Measurements from ENCODE around the gene CACNA1A. TPM values are rescaled to one million over a fixed set of nuclear protein-coding genes. Genes with fewer than 3 reads are reported as not detected.

CACNA1A gene
- polyA plus RNA-seq, 2 of the 4 experiments (the other 2 are of a cell fraction) = 0.27 to 0.71 TPM

DNA sequence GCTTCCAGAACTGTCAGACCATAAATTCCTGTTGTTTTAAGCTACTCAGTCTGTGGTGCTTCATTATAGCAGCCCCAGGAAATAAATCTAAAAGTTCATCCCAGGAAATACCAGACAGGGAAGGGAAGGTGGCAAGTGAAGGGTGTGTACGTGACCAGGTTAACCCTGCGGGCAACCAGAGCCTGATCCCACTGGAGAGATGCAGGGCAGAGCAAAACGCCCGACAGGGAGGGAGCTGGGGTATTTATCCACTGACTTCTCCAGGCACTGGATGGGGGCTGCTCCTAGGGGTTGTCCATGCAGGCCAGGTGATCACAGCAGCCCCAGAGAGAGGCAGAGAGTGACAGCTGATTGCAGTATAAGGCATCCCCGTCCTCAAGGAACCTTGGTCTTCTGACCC is 150.9 kb downstream of the CACNA1A start:
- POLR2A ChIA-PET = no interaction called here
- Histone ChIP-seq H3K4me1 (no peaks in the 10 kb centered on the region), H3K27ac (no peak overlapping the region), H3K9me3 (peaks cover 9% of the 10 kb centered on the region; the same call in 2 of the 3 replicates), H3K4me2 (no peak overlapping the region), H3K4me3 (no peak overlapping the region)
- DNase-seq (ENCODE audit: low read depth in 1 of 2, low spot score in 1 of 2) = no peak
- WGBS (ENCODE audit: missing lambda C conversion rate) = 6% methylated on average over 5 of the region's 5 CpGs
- no peak for ATAC-seq
- FAIRE-seq = no peak
- TF ChIP-seq, protein P1, sequence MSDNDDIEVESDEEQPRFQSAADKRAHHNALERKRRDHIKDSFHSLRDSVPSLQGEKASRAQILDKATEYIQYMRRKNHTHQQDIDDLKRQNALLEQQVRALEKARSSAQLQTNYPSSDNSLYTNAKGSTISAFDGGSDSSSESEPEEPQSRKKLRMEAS (IDR thresholded peaks at IDR 0.05) = no peak
- TF ChIP-seq ZC3H11A (IDR thresholded peaks at IDR 0.05) (no peak), BHLHE40 (IDR thresholded peaks at IDR 0.05; ENCODE audit: low read depth, low read length) (no peak), NFE2L2 (conservative IDR thresholded peaks at IDR 0.05; ENCODE audit: low read length) (no peak), RAD21 (conservative IDR thresholded peaks at IDR 0.05 in 1 of 2, IDR thresholded peaks at IDR 0.05 in 1 of 2) (no peak), GATA3 (IDR thresholded peaks at IDR 0.05; ENCODE audit: borderline replicate concordance) (no peak), ZSCAN20 (CRISPR knock-in tag; IDR thresholded peaks at IDR 0.05) (no peak)
- CTCF ChIA-PET = interaction anchor here (1.2 kb wide), 1 partner anchor 234 kb away, joined by 4 read pairs; no protein-coding TSS in a partner anchor

DNA sequence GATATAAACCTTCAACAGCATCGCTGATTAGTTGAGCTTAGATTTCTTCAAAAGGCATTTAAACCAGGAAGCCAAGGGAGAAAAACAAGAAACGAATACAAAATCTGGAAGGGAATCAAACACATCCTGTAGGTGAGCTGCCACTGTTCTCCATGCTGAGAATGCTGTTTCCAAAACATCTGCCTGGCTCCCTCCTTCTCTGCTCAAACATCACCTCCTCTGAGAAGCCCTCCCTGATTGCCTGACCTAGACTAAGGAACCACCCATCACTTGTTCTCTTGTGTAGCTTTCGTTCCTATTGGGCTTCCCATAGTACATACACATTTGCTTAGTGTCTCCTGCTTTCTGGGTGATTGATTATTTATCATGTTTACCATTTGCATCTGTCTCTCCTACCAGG is 152.7 kb downstream of the CACNA1A start:
- Histone ChIP-seq H3K9me3 (peaks cover 9% of the 10 kb centered on the region; the same call in 2 of the 3 replicates), H3K4me1 (no peaks in the 10 kb centered on the region), H3K4me2 (no peak overlapping the region), H3K27ac (no peak overlapping the region), H3K4me3 (no peak overlapping the region)
- CTCF ChIA-PET = no interaction called here
- ATAC-seq (no peak), FAIRE-seq (no peak), DNase-seq (ENCODE audit: low read depth in 1 of 2, low spot score in 1 of 2) (no peak)
- POLR2A ChIA-PET = no interaction called here
- WGBS (ENCODE audit: missing lambda C conversion rate) = 1% methylated on average over 3 of the region's 3 CpGs
- TF ChIP-seq ZFP36 (IDR thresholded peaks at IDR 0.05; ENCODE audit: borderline replicate concordance, partially characterized antibody) (peak; percentile 20), ZSCAN20 (CRISPR knock-in tag; IDR thresholded peaks at IDR 0.05) (no peak), JUNB (IDR thresholded peaks at IDR 0.05) (no peak)

DNA sequence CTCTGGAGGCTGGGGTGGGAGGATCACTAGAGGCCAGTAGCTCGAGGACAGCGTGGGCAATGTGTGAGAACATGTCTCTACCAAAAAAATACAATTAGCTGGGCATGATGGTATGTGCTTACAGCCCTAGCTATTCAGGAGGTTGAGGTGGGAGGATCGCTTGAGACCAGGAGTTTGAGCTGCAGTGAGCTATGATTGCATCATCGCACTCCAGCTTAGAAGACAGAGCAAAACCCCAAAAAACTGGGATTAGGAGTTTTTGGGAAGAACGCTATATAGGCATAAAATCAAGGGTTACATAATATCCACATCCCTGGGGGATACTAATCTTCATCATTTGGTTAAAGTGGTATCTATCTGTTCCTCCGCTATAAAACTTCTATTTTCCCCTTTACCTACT is 155.5 kb downstream of the CACNA1A start:
- ATAC-seq (no peak), FAIRE-seq (no peak), DNase-seq (ENCODE audit: low read depth in 1 of 2, low spot score in 1 of 2) (no peak)
- WGBS (ENCODE audit: missing lambda C conversion rate) = under 1% methylated on average over 6 of the region's 6 CpGs
- Histone ChIP-seq H3K4me2 (no peak overlapping the region), H3K9me3 (peaks cover 9% of the 10 kb centered on the region; the same call in 2 of the 3 replicates), H3K27ac (no peak overlapping the region), H3K4me1 (no peaks in the 10 kb centered on the region), H3K4me3 (no peak overlapping the region)
- ChIA-PET POLR2A (no interaction called here), CTCF (interaction anchor here (1.4 to 1.9 kb wide), 3 partner anchors 17 to 53 kb away, joined by 3 to 4 read pairs (median 3); no protein-coding TSS in a partner anchor)
- TF ChIP-seq RCOR1 (IDR thresholded peaks at IDR 0.05; ENCODE audit: low read depth, low read length) (no peak), TP53 (CRISPR knock-in tag; IDR thresholded peaks at IDR 0.05) (no peak), SMC3 (IDR thresholded peaks at IDR 0.05) (no peak), CBX8 (IDR thresholded peaks at IDR 0.05) (no peak)

DNA sequence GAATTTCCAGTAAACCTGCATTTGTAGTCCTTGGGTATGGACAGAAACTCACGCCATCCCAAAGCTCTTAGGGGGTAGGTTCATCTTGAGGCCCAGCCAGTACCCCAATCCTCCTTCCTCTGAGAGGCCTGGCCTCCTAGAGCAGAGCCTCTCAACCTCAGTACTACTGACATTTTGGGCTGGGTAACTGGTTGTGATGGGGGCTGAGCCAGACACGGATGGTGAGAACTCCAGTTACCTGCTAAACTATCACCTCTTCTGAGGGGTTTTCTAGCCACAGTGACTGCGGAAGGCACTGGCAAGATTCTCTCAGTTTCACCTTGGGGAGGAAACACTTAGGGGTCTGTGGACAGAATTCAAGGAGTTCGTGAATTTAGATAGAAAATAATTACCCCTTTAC is 156.2 kb downstream of the CACNA1A start:
- TF ChIP-seq CEBPB (IDR thresholded peaks at IDR 0.05) = no peak
- no peak for TF ChIP-seq ZC3H11A (IDR thresholded peaks at IDR 0.05)
- no peak for TF ChIP-seq HOXB13 (CRISPR knock-in tag; IDR thresholded peaks at IDR 0.05; ENCODE audit: low read depth)
- no peak for TF ChIP-seq NPAS2 (CRISPR knock-in tag; IDR thresholded peaks at IDR 0.05; ENCODE audit: borderline replicate concordance)
- TF ChIP-seq, protein P2, sequence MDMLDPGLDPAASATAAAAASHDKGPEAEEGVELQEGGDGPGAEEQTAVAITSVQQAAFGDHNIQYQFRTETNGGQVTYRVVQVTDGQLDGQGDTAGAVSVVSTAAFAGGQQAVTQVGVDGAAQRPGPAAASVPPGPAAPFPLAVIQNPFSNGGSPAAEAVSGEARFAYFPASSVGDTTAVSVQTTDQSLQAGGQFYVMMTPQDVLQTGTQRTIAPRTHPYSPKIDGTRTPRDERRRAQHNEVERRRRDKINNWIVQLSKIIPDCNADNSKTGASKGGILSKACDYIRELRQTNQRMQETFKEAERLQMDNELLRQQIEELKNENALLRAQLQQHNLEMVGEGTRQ (IDR thresholded peaks at IDR 0.05) = no peak
- TF ChIP-seq MAFK (IDR thresholded peaks at IDR 0.05; ENCODE audit: partially characterized antibody) = no peak
- H3K4me1 ChIP-seq = no peaks in the 10 kb centered on the region
- CTCF ChIA-PET = interaction anchor here (1.4 to 1.9 kb wide), 3 partner anchors 16 to 54 kb away, joined by 3 to 4 read pairs (median 3); no protein-coding TSS in a partner anchor
- WGBS (ENCODE audit: missing lambda C conversion rate) = 14% methylated on average over 3 of the region's 4 CpGs
- peaks cover 9% of the 10 kb centered on the region; the same call in 2 of the 3 replicates for H3K9me3 ChIP-seq
- FAIRE-seq (no peak), DNase-seq (ENCODE audit: low read depth in 1 of 2, low spot score in 1 of 2) (no peak), ATAC-seq (no peak)
- no peak overlapping the region for H3K4me3 ChIP-seq
- POLR2A ChIA-PET = no interaction called here
- H3K4me2 ChIP-seq = no peak overlapping the region
- no peak overlapping the region for H3K27ac ChIP-seq

DNA sequence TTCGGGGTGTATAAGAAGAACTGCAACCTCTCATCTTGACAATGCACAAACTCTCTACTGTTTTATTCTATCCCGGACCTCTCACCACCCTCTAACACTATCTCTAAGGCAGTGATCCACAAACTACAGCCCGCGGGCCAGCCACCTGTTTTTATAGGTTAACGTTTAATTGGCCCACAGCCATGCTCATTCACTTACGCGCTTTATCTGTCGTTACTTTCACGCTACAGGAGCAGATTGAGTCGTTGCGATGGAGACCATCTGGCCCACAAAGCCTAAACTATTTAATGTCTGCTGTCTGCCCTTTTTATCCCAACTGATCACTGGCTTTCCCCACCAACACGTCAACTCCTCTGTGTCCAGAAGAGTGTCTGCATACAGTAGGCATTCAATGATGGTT is 158.9 kb downstream of the CACNA1A start:
- Histone ChIP-seq H3K4me1 (no peaks in the 10 kb centered on the region), H3K9me3 (peaks cover 9% of the 10 kb centered on the region; the same call in 2 of the 3 replicates), H3K27ac (no peak overlapping the region), H3K4me2 (no peak overlapping the region), H3K4me3 (no peak overlapping the region)
- POLR2A ChIA-PET = no interaction called here
- no peak for DNase-seq (ENCODE audit: low read depth in 1 of 2, low spot score in 1 of 2)
- 63% methylated on average over 12 of the region's 12 CpGs for WGBS (ENCODE audit: missing lambda C conversion rate)
- no peak for ATAC-seq
- CTCF ChIA-PET = no interaction called here
- FAIRE-seq = no peak
- TF ChIP-seq MYC (IDR thresholded peaks at IDR 0.05; ENCODE audit: borderline replicate concordance, low read length) (no peak), KDM1A (IDR thresholded peaks at IDR 0.05; ENCODE audit: low read depth) (no peak), JUNB (IDR thresholded peaks at IDR 0.05) (no peak), NFE2L2 (conservative IDR thresholded peaks at IDR 0.05; ENCODE audit: low read length) (no peak), NPAS2 (CRISPR knock-in tag; IDR thresholded peaks at IDR 0.05; ENCODE audit: borderline replicate concordance) (no peak), RCOR1 (IDR thresholded peaks at IDR 0.05; ENCODE audit: low read depth, low read length) (no peak), EHMT2 (IDR thresholded peaks at IDR 0.05; ENCODE audit: low read depth) (no peak), RAD21 (conservative IDR thresholded peaks at IDR 0.05 in 1 of 2, IDR thresholded peaks at IDR 0.05 in 1 of 2) (no peak), JUN (IDR thresholded peaks at IDR 0.05) (no peak)
- TF ChIP-seq, protein P3, sequence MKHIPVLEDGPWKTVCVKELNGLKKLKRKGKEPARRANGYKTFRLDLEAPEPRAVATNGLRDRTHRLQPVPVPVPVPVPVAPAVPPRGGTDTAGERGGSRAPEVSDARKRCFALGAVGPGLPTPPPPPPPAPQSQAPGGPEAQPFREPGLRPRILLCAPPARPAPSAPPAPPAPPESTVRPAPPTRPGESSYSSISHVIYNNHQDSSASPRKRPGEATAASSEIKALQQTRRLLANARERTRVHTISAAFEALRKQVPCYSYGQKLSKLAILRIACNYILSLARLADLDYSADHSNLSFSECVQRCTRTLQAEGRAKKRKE (CRISPR knock-in tag; IDR thresholded peaks at IDR 0.05; ENCODE audit: low read depth) = no peak
